WTC11 (cell line): ENCODE results near the gene CCDC134. TPM values are rescaled to one million over a fixed set of nuclear protein-coding genes. Genes with fewer than 3 reads are reported as not detected.

Source experiments
- ATAC-seq: fragments of 200-7000 bp; cut with Tn5 transposase; 2 replicates; pipeline ENCODE4 v1.10.0; 2021; ENCODE audit warnings: mild to moderate bottlenecking, moderate library complexity
- CTCF ChIA-PET: fragments of 300-600 bp; sonication (Branson Sonifier 250); formaldehyde crosslinking; loops from one replicate; lab custom pipeline; 2021; ENCODE audit warnings: antibody characterized with exemption; lab: Charles Lee
- POLR2A ChIA-PET: fragments of 350-600 bp; sonication (Branson Sonifier 250); formaldehyde crosslinking; loops from one replicate; lab custom pipeline; 2021; ENCODE audit warnings: antibody characterized with exemption; lab: Charles Lee
- DNase-seq: peaks from one replicate; pipeline ENCODE4 v3.0.0; 2021; ENCODE audit warnings: low spot score
- H3K27ac Mint-ChIP-seq: 2 replicates; pipeline ENCODE4 v1.8.0; 2021; ENCODE audit warnings: mixed read lengths
- H3K27me3 Mint-ChIP-seq: 2 replicates; pipeline ENCODE4 v1.8.0; 2021; ENCODE audit warnings: low read depth, mild to moderate bottlenecking, moderate library complexity, mixed read lengths
- H3K36me3 Mint-ChIP-seq: 2 replicates; pipeline ENCODE4 v1.8.0; 2021; ENCODE audit warnings: mixed read lengths
- H3K4me1 Mint-ChIP-seq: 2 replicates; pipeline ENCODE4 v1.8.0; 2022; ENCODE audit warnings: mixed read lengths
- H3K4me3 Mint-ChIP-seq: 2 replicates; pipeline ENCODE4 v1.8.0; 2021; ENCODE audit warnings: mild to moderate bottlenecking, moderate library complexity, mixed read lengths
- H3K9me3 Mint-ChIP-seq: 2 replicates; pipeline ENCODE4 v1.8.0; 2021; ENCODE audit warnings: mixed read lengths
- ATF1 ChIP-seq: sonication (generic); formaldehyde crosslinking; IDR thresholded peaks from 2 replicates; pipeline ENCODE4 v1.8.1; 2023; ENCODE audit warnings: mild to moderate bottlenecking, moderate library complexity, missing genetic modification reagents
- CREM ChIP-seq: sonication (generic); formaldehyde crosslinking; IDR thresholded peaks from 2 replicates; pipeline ENCODE4 v1.8.1; 2022; ENCODE audit warnings: mild to moderate bottlenecking, missing genetic modification reagents, moderate library complexity
- E2F4 ChIP-seq: sonication (generic); formaldehyde crosslinking; IDR thresholded peaks from 2 replicates; pipeline ENCODE4 v1.8.1; 2022; ENCODE audit warnings: low read depth, mild to moderate bottlenecking, moderate library complexity, missing genetic modification reagents, borderline replicate concordance
- ERG ChIP-seq: fragments of 250-450 bp; sonication (Bioruptor Pico); IDR thresholded peaks from 2 replicates; pipeline ENCODE4 v1.8.0; 2021; ENCODE audit warnings: mild to moderate bottlenecking
- FOXK1 ChIP-seq: sonication (generic); formaldehyde crosslinking; IDR thresholded peaks from 2 replicates; pipeline ENCODE4 v1.8.0; 2022; ENCODE audit warnings: mild to moderate bottlenecking, moderate library complexity, missing genetic modification reagents
- FOXP4 ChIP-seq: sonication (generic); formaldehyde crosslinking; IDR thresholded peaks from 2 replicates; pipeline ENCODE4 v1.8.0; 2022; ENCODE audit warnings: mild to moderate bottlenecking, missing genetic modification reagents
- GTF2I ChIP-seq: fragments of 250-450 bp; sonication (Bioruptor Pico); conservative IDR thresholded peaks from 2 replicates; pipeline ENCODE4 v1.4.0; 2021; ENCODE audit warnings: mild to moderate bottlenecking
- IRF1 ChIP-seq: sonication (generic); formaldehyde crosslinking; IDR thresholded peaks from 2 replicates; pipeline ENCODE4 v1.8.0; 2023; ENCODE audit warnings: missing genetic modification reagents
- KAT7 ChIP-seq: sonication (generic); formaldehyde crosslinking; IDR thresholded peaks from 2 replicates; pipeline ENCODE4 v1.8.1; 2023; ENCODE audit warnings: missing genetic modification reagents, mild to moderate bottlenecking, borderline replicate concordance
- MLX ChIP-seq: sonication (generic); formaldehyde crosslinking; IDR thresholded peaks from 2 replicates; pipeline ENCODE4 v1.8.1; 2023; ENCODE audit warnings: mild to moderate bottlenecking, missing genetic modification reagents, moderate library complexity
- NFATC4 ChIP-seq: fragments of 250-450 bp; sonication (Bioruptor Pico); IDR thresholded peaks from 2 replicates; pipeline ENCODE4 v1.9.0; 2021; ENCODE audit warnings: mild to moderate bottlenecking
- OVOL2 ChIP-seq: fragments of 250-450 bp; sonication (Bioruptor Pico); IDR thresholded peaks from 2 replicates; pipeline ENCODE4 v1.9.0; 2021; ENCODE audit warnings: mild to moderate bottlenecking, borderline replicate concordance
- RELA ChIP-seq: sonication (generic); formaldehyde crosslinking; IDR thresholded peaks from 2 replicates; pipeline ENCODE4 v1.8.1; 2022; ENCODE audit warnings: missing genetic modification reagents, mild to moderate bottlenecking, borderline replicate concordance
- STAT6 ChIP-seq: sonication (generic); formaldehyde crosslinking; conservative IDR thresholded peaks from 2 replicates; pipeline ENCODE4 v1.8.1; 2023; ENCODE audit warnings: mild to moderate bottlenecking, low read depth, missing genetic modification reagents, moderate library complexity
- ZNF396 ChIP-seq: fragments of 250-450 bp; sonication (Bioruptor Pico); IDR thresholded peaks from 2 replicates; pipeline ENCODE4 v1.8.0; 2021; ENCODE audit warnings: mild to moderate bottlenecking, moderate library complexity, borderline replicate concordance
- ZNF416 ChIP-seq: fragments of 250-450 bp; sonication (Bioruptor Pico); IDR thresholded peaks from 2 replicates; pipeline ENCODE4 v1.9.0; 2021; ENCODE audit warnings: mild to moderate bottlenecking, inconsistent platforms
- ZNF423 ChIP-seq: fragments of 250-450 bp; sonication (Bioruptor Pico); IDR thresholded peaks from 2 replicates; pipeline ENCODE4 v2.1.2; 2022; ENCODE audit warnings: mild to moderate bottlenecking, moderate library complexity
- ZNF425 ChIP-seq: fragments of 250-450 bp; sonication (Bioruptor Pico); conservative IDR thresholded peaks from 2 replicates; pipeline ENCODE4 v1.9.0; 2021; ENCODE audit warnings: mild to moderate bottlenecking
- ZSCAN18 ChIP-seq: fragments of 250-450 bp; sonication (Bioruptor Pico); IDR thresholded peaks from 2 replicates; pipeline ENCODE4 v2.1.2; 2022; ENCODE audit warnings: mild to moderate bottlenecking, moderate library complexity
- total RNA-seq: library from RNA; stranded (reverse); gene quantifications from 3 replicates; pipeline ENCODE4 v1.2.3, GENCODE V29; 2021

Gene CCDC134
- total RNA-seq, 1 experiment from 2014 or later, result 19.0 TPM

- TF ChIP-seq ZNF396 (CRISPR knock-in tag) (no peak), ZNF423 (CRISPR knock-in tag) (no peak), ATF1 (CRISPR knock-in tag) (no peak), FOXK1 (CRISPR knock-in tag) (no peak), ZNF416 (CRISPR knock-in tag) (no peak), GTF2I (CRISPR knock-in tag) (peak; percentile 78; the same call in 1 of the 2 replicates), MLX (CRISPR knock-in tag) (no peak)
These were observed 31.5 kb downstream of the CCDC134 start (continued) for GRCh38 chr22:41831828-41832552.

- Mint-ChIP-seq H3K4me1 (peaks cover 45% of the 10 kb centered on the region), H3K27me3 (no peaks in the 10 kb centered on the region), H3K4me3 (peak within 1 kb of the TSS; percentile 96), H3K36me3 (peaks cover 14% of the 10 kb centered on the region), H3K9me3 (no peaks in the 10 kb centered on the region), H3K27ac (peak within 1 kb of the TSS; percentile 100)
- CTCF ChIA-PET, result interaction anchor here (0.6 to 7.8 kb wide), 15 partner anchors 10 to 258 kb away, joined by 3 to 59 read pairs (median 6); partner anchors contain the start of genes CENPM and NDUFA6
- POLR2A ChIA-PET, result interaction anchor here (0.6 to 2.4 kb wide), 13 partner anchors 10 to 1248 kb away, joined by 3 to 21 read pairs (median 5); partner anchors contain the start of genes CCDC134, NDUFA6 and PMM1
- DNase-seq (peak; percentile 100), ATAC-seq (peak; percentile 92)
- TF ChIP-seq OVOL2 (CRISPR knock-in tag) (no peak), NFATC4 (CRISPR knock-in tag) (no peak), ZNF425 (no peak), STAT6 (CRISPR knock-in tag) (no peak), CREM (CRISPR knock-in tag) (peak; percentile 78), E2F4 (no peak), RELA (no peak), ZSCAN18 (CRISPR knock-in tag) (no peak), KAT7 (CRISPR knock-in tag) (no peak), IRF1 (no peak), ERG (CRISPR knock-in tag) (0 out of 2 replicates have a peak, but pooled peaks have one; percentile 28), FOXP4 (no peak; the same call in 1 of the 2 replicates)
These were observed 32.3 kb downstream of the CCDC134 start, which contains the start of gene SREBF2 for GRCh38 chr22:41832553-41833368. Gene SREBF2 (plus strand): TSS chr22:41833105. CDS start chr22:41833271, 166 bp downstream.
